GM12892 (cell line): ENCODE data around the gene ATP8B4.

Experiments
- DNase-seq: peaks from one replicate; pipeline ENCODE4 v3.0.0; 2011; ENCODE audit not compliant: insufficient read length
- FAIRE-seq: peaks from 2 replicates; lab custom pipeline; 2011; peaks lifted over from hg19 to GRCh38; lab: Jason Lieb, UNC
- POLR2A ChIP-seq: IDR thresholded peaks from 2 replicates; pipeline ENCODE4 v1.6.1; 2011; ENCODE audit warnings: low read depth, low read length, control low read depth
- POLR2AphosphoS5 ChIP-seq: IDR thresholded peaks from 2 replicates; pipeline ENCODE4 v1.6.1; 2011; ENCODE audit warnings: low read depth, low read length, control low read depth
- TAF1 ChIP-seq: IDR thresholded peaks from 2 replicates; pipeline ENCODE4 v1.6.1; 2011; ENCODE audit warnings: low read depth, mild to moderate bottlenecking, control low read depth, low read length, borderline replicate concordance

ATP8B4 gene

GRCh38 chr15:49865925-49866757 lies 252.9 kb downstream of the ATP8B4 start:
- FAIRE-seq (no peak), DNase-seq (no peak)
- TF ChIP-seq TAF1 (no peak), POLR2AphosphoS5 (no peak), POLR2A (no peak)

- FAIRE-seq = no peak
- DNase-seq = no peak
- TF ChIP-seq POLR2A (no peak), TAF1 (no peak), POLR2AphosphoS5 (no peak)
Observed at GRCh38 chr15:49864251-49864650, 254.8 kb downstream of the ATP8B4 start.

- DNase-seq (no peak), FAIRE-seq (no peak)
- no peak for TF ChIP-seq POLR2A
Observed at GRCh38 chr15:49863431-49864224, 255.4 kb downstream of the ATP8B4 start.

GRCh38 chr15:49860101-49860500 lies 258.9 kb downstream of the ATP8B4 start:
- no peak for TF ChIP-seq POLR2A
- TF ChIP-seq TAF1 = no peak
- no peak for TF ChIP-seq POLR2AphosphoS5
- no peak for DNase-seq

GRCh38 chr15:49857496-49858475 lies 261.2 kb downstream of the ATP8B4 start:
- no peak for TF ChIP-seq POLR2A
- TF ChIP-seq POLR2AphosphoS5 = no peak
- TF ChIP-seq TAF1 = no peak
- DNase-seq (no peak), FAIRE-seq (no peak)

More at GRCh38 chr15:49860101-49860500, 258.9 kb downstream of the ATP8B4 start:
- FAIRE-seq = no peak

GRCh38 chr15:49855917-49856637 lies 263.0 kb downstream of the ATP8B4 start:
- TF ChIP-seq TAF1 = no peak
- no peak for TF ChIP-seq POLR2A
- TF ChIP-seq POLR2AphosphoS5 = no peak
- no peak for DNase-seq
- FAIRE-seq = no peak

GRCh38 chr15:49852756-49853155 lies 266.3 kb downstream of the ATP8B4 start:
- FAIRE-seq = no peak
- DNase-seq = no peak
- no peak for TF ChIP-seq POLR2A
- no peak for TF ChIP-seq TAF1
- no peak for TF ChIP-seq POLR2AphosphoS5

GRCh38 chr15:49848807-49849206 lies 270.2 kb downstream of the ATP8B4 start:
- DNase-seq (no peak), FAIRE-seq (no peak)
- TF ChIP-seq TAF1 = no peak
- no peak for TF ChIP-seq POLR2A
- no peak for TF ChIP-seq POLR2AphosphoS5

GRCh38 chr15:49848282-49848724 lies 270.7 kb downstream of the ATP8B4 start:
- FAIRE-seq (no peak), DNase-seq (no peak)
- TF ChIP-seq POLR2A = no peak
- TF ChIP-seq TAF1 = no peak
- no peak for TF ChIP-seq POLR2AphosphoS5

- FAIRE-seq (no peak), DNase-seq (no peak)
- TF ChIP-seq POLR2AphosphoS5 (no peak), POLR2A (no peak), TAF1 (no peak)
Observed at GRCh38 chr15:49847423-49848281, 271.4 kb downstream of the ATP8B4 start.
